MG63 (cell line): ENCODE data around the gene NDP. TPM values are rescaled to one million over a fixed set of nuclear protein-coding genes. Genes with fewer than 3 reads are reported as not detected.
"Not testable (repeated sequence)": the region's sequence is repeated elsewhere in the genome, so short reads cannot be mapped to it uniquely, and the experiment has no call there.

ENCODE experiments used
- DNase-seq: peaks from one replicate; pipeline ENCODE4 v3.0.0-alpha.2; 2020
- H3K27me3 ChIP-seq: fragments of 250-450 bp; sonication (Bioruptor Pico); 2 replicates; pipeline ENCODE4 v1.5.1; 2020; ENCODE audit warnings: mild to moderate bottlenecking, moderate library complexity
- H3K36me3 ChIP-seq: fragments of 250-450 bp; sonication (Bioruptor Pico); 2 replicates; pipeline ENCODE4 v1.5.1; 2020; ENCODE audit warnings: mild to moderate bottlenecking, moderate library complexity
- H3K4me3 ChIP-seq: fragments of 250-450 bp; sonication (Bioruptor Pico); 2 replicates; pipeline ENCODE4 v1.5.1; 2020; ENCODE audit warnings: mild to moderate bottlenecking, moderate library complexity
- H3K9me3 ChIP-seq: fragments of 250-450 bp; sonication (Bioruptor Pico); 2 replicates; pipeline ENCODE4 v1.5.1; 2020; ENCODE audit warnings: mild to moderate bottlenecking, moderate library complexity
- total RNA-seq: library from RNA; depleted of rRNA; stranded (reverse); fragments of >200 nt; shearing (Covaris generic); gene quantifications from 2 replicates; pipeline ENCODE4 v1.2.3, GENCODE V29; 2014; ENCODE audit warnings: low replicate concordance; rRNA removed

Gene NDP
- total RNA-seq, 1 experiment from 2014 or later: 1.4 TPM

DNA sequence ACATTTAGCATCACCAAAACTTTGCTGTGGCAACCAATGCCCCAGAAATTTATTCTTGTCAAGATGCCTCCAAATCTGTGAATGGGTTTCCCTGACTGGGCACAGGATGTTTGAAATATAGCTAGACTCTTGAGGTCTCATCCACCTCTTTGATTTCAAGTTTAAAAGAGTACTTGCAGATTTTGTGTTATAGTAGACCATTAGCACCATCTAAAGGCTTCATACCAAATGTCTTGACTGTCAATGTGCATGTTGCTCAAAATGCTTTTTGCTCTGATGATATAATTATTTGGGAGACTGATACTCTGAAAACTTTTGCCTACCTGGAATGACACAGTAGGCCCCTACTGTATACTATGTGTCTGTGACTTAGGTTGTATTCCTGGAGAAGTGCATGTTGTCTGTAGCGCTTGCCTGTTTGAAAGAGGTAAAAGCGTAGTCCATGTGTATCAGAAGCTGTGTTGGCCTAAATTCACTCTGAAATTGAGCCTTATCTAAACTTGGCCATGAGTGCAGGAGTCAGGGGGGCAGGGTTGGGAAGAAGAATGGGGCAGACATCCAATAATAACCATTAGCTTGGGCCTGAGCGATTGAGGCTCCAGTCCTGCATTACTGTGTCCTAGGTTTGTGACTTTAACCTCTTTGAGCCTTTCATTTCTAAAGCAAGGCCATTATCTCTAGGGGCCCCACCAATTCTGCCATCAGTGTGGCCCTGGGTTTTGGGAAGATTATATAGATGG lies 33.8 kb downstream of the NDP start:
- H3K9me3 ChIP-seq: no peaks in the 10 kb centered on the region
- no peaks in the 10 kb centered on the region for H3K36me3 ChIP-seq
- DNase-seq: no peak
- no peak overlapping the region for H3K4me3 ChIP-seq
- no peaks in the 10 kb centered on the region for H3K27me3 ChIP-seq

DNA sequence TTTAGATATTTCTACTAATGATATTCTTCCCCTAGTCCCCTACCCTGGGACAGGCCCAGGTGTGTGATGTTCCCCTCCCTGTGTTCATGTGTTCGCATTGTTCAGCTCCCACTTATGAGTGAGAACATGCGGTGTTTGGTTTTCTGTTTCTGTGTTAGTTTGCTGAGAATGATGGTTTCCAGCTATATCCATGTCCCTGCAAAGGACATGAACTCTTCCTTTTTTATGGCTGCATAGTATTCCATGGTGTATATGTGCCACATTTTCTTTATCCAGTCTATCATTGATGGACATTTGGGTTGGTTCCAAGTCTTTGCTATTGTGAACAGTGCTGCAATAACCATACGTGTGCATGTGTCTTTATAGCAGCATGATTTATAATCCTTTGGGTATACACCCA lies 51.2 kb downstream of the NDP start:
- not testable (repeated sequence) for H3K9me3 ChIP-seq, H3K27me3 ChIP-seq, H3K36me3 ChIP-seq, DNase-seq, H3K4me3 ChIP-seq

DNA sequence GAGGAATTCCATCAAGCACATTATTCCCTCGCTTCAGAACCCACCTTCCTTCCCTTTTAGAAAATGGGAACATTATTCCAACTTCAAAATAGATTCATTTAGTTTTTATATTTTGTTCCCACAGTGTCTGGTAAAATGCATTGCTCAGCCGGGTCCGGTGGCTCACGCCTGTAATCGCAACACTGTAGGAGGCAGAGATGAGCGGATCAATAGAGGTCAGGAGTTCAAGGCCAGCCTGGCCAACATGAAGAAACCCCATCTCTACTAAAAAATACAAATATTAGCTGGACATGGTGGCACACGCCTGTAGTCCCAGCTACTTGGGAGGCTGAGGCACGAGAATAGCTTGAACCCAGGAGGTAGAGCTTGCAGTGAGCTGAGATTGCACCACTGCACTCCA lies 62.4 kb downstream of the NDP start:
- not testable (repeated sequence) for H3K9me3 ChIP-seq, H3K4me3 ChIP-seq, H3K27me3 ChIP-seq, DNase-seq, H3K36me3 ChIP-seq

DNA sequence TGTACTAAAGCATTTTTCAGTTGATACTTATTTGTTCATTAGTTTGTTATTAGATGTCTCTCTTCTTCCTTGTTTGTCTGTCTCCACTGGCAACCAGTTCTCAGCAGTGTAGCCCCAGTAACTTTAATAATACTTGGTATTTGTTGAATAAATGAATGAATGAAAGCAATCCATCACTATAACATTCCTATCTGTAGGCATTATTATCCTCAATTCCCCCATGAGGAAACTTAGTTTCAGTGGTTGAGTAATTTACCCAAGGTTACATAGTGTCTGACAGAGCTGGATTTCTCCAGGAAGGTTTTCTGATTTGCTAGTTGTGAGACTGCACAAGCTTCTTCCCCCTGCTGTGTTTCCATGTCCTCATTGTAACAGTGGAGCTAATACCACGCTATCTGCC lies 63.2 kb downstream of the NDP start:
- H3K36me3 ChIP-seq: no peaks in the 10 kb centered on the region
- no peaks in the 10 kb centered on the region for H3K27me3 ChIP-seq
- no peak for DNase-seq
- H3K9me3 ChIP-seq: no peaks in the 10 kb centered on the region
- H3K4me3 ChIP-seq: no peak overlapping the region

DNA sequence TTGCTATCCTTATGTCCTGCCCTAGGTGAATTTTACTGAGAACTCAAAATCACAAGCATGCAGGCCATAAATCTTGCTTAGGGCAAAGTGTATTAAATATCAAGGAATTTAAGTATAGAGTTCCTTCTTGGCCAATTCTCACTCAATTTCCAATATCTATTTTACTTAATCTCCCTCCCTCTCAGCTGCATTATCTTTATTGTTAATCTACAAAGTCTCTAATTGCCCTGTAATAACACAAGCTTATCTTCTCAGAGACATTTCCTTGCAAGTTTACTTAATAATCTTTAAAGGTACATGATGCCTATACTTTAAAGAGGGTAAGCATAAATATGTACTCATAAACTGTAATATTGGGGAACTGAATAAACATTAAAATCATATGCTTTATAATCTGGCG lies 64.0 kb downstream of the NDP start:
- no peak overlapping the region for H3K4me3 ChIP-seq
- H3K27me3 ChIP-seq: no peaks in the 10 kb centered on the region
- DNase-seq: no peak
- no peaks in the 10 kb centered on the region for H3K9me3 ChIP-seq
- H3K36me3 ChIP-seq: no peaks in the 10 kb centered on the region

DNA sequence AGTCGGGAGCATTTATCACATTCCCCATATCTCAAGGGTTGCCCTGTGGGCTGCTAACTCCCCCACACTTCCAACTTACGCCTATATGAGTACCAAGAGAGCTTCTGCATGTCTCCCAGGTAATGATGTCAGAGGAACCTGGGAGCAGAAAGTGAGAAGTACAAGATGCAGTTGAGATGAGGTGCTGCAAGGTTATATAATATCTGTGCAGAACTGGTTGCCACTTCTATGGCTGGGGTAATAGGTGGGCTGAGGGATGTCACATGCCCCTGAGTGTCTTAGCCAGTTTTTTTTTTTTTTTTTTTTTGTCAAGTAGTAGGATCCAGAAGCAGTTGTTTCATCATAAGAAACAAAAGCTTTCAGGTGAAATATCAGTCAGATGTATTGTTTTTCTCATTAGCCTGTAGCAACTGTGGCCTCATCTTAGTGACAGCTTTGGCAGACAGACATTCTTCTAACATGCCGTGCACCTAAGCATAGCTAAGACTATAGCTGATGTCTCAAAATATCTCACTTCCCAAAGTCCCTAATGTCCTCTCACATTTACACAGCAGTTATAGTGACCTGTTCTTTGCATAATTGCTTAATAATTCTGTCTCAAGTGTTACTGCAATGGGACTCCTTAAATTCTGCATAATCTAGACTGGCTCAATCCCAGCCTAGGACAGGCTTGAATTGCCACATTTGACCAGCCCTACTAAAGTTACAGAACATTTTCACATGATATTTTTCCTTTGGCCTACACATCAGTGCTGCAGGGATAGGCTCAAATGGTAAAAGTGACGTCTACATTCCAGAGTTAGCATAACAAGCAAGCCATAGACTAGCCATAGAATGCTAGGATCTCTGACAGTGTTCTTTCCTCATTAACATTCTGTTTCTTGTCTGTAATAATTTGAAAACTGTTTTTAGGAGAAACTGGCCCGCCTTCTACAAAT lies 73.0 kb downstream of the NDP start:
- no peak overlapping the region for H3K4me3 ChIP-seq
- no peak for DNase-seq
- no peaks in the 10 kb centered on the region for H3K27me3 ChIP-seq
- no peaks in the 10 kb centered on the region for H3K36me3 ChIP-seq
- H3K9me3 ChIP-seq: no peaks in the 10 kb centered on the region

Other genes starting within 250 kb of the NDP start
- gene MAOB, start 90.9 kb downstream of the NDP start, total RNA-seq: 0.30 TPM in 1 of 2 replicates, not detected in the other